Measurements from ENCODE around the gene MTFMT.

DNA sequence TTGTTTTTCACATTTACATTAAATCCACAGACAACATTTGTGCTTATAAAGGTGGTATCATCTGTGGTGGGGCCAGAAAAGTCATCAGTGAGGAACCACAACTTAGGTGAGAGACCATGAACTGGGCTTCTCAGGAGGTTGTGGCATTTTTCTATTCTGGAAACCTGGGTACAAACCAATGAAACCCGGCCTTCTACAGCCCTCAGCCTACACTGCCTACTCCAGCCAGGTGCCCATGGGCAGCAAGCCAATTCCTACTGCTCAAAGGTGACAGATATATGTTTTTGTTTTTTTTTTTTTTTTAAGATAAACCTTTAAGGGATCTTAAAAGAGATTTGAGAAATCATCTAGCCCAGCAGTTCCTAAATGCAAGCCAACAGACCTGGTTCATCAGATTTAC, 60.0 kb downstream of the MTFMT start:
- TF ChIP-seq, protein P1, sequence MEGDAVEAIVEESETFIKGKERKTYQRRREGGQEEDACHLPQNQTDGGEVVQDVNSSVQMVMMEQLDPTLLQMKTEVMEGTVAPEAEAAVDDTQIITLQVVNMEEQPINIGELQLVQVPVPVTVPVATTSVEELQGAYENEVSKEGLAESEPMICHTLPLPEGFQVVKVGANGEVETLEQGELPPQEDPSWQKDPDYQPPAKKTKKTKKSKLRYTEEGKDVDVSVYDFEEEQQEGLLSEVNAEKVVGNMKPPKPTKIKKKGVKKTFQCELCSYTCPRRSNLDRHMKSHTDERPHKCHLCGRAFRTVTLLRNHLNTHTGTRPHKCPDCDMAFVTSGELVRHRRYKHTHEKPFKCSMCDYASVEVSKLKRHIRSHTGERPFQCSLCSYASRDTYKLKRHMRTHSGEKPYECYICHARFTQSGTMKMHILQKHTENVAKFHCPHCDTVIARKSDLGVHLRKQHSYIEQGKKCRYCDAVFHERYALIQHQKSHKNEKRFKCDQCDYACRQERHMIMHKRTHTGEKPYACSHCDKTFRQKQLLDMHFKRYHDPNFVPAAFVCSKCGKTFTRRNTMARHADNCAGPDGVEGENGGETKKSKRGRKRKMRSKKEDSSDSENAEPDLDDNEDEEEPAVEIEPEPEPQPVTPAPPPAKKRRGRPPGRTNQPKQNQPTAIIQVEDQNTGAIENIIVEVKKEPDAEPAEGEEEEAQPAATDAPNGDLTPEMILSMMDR (conservative IDR thresholded peaks at IDR 0.05; ENCODE audit: low read depth, low read length): no peak
- TF ChIP-seq CHD1 (IDR thresholded peaks at IDR 0.05; ENCODE audit: low read depth, low read length) (no peak), POLR2A (IDR thresholded peaks at IDR 0.05; ENCODE audit: low read depth, low read length) (no peak), BHLHE40 (IDR thresholded peaks at IDR 0.05; ENCODE audit: low read depth, low read length) (no peak), CEBPB (IDR thresholded peaks at IDR 0.05; ENCODE audit: low read depth, low read length) (no peak), SMC3 (IDR thresholded peaks at IDR 0.05; ENCODE audit: low read depth, low read length) (no peak), FOS (IDR thresholded peaks at IDR 0.05; ENCODE audit: low read depth, low read length) (no peak), MXI1 (IDR thresholded peaks at IDR 0.05; ENCODE audit: borderline replicate concordance, low read depth, low read length) (no peak), RFX5 (IDR thresholded peaks at IDR 0.05; ENCODE audit: low read depth, low read length) (no peak), MAFK (IDR thresholded peaks at IDR 0.05; ENCODE audit: low read depth, low read length) (no peak), MAZ (IDR thresholded peaks at IDR 0.05; ENCODE audit: borderline replicate concordance, low read depth, low read length) (no peak), RAD21 (IDR thresholded peaks at IDR 0.05; ENCODE audit: low read length) (no peak)
- TF ChIP-seq, protein P2, sequence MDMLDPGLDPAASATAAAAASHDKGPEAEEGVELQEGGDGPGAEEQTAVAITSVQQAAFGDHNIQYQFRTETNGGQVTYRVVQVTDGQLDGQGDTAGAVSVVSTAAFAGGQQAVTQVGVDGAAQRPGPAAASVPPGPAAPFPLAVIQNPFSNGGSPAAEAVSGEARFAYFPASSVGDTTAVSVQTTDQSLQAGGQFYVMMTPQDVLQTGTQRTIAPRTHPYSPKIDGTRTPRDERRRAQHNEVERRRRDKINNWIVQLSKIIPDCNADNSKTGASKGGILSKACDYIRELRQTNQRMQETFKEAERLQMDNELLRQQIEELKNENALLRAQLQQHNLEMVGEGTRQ (IDR thresholded peaks at IDR 0.05; ENCODE audit: low read depth, low read length): no peak
- TF ChIP-seq, protein P3, sequence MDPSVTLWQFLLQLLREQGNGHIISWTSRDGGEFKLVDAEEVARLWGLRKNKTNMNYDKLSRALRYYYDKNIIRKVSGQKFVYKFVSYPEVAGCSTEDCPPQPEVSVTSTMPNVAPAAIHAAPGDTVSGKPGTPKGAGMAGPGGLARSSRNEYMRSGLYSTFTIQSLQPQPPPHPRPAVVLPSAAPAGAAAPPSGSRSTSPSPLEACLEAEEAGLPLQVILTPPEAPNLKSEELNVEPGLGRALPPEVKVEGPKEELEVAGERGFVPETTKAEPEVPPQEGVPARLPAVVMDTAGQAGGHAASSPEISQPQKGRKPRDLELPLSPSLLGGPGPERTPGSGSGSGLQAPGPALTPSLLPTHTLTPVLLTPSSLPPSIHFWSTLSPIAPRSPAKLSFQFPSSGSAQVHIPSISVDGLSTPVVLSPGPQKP (IDR thresholded peaks at IDR 0.05; ENCODE audit: borderline replicate concordance, low read depth, low read length): no peak

Measured in IMR-90 (cell line).